DMS114 treated with DMSO at 0.1 percent for 48 hours (cell line): Measurements from ENCODE around the gene SDE2.
"Not testable (repeated sequence)": the region's sequence is repeated elsewhere in the genome, so short reads cannot be mapped to it uniquely, and the experiment has no call there.

Experiments
- DNase-seq: peaks from one replicate; lab custom pipeline; 2025; ENCODE audit not compliant: unreplicated experiment; lab: John Stamatoyannopoulos, UW

Gene SDE2

DNA sequence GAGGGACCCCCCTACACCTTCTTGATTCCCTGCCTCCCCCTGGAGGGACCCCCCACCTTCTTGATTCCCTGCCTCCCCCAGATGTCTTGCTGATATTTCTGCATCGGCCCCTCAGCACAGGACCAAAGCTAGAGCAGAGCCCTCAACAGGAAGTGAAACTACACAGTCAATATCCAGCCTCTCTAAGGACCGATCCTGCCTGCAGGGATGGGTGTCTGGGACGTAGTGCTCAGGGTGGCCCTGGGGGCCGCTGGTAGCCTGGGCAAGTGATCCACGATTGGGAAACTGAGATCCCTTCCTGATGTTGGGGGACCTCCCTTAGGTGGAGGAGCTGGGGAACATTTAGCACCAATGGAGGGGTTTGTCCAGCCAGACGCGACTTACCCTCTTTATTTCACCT is 54.2 kb downstream of the SDE2 start:
- no peak for DNase-seq

DNA sequence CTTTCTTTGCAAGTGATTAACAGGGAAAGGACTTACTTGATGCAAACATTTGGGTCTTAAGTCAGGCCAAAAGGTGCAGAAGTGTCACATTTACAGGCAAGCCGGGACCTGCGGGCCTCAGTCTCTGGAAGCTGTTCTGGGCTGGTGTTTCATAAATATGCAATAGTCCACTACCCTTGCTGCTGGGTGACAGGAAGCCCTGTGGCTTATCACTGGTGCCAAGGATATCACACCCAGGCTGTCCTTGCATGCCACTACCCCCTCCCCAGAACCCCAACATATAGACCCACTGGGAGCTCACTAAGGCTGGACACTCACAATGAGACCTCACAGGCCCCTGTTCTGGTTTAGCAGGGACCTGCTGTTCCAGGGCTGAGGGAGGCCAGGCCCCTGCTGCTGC is 54.8 kb downstream of the SDE2 start:
- no peak for DNase-seq

DNA sequence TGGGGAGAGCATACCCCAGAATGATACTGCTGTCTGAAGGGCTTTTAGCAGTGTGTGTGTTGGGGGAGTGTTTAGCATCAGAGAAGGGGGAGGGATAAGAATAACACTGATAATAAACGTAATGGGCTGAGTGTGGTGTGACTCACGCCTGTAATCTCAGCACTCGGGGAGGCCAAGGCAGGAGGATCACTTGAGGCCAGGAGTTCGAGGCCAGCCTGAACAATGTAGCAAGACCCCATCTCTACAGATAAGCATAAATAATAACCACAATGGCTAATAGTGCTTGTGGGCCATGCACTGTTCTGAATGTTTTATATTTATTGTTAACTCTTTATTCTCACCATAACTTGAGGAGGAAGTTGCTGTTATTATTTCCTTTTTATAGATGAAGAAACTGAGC is 55.6 kb downstream of the SDE2 start:
- no peak for DNase-seq

DNA sequence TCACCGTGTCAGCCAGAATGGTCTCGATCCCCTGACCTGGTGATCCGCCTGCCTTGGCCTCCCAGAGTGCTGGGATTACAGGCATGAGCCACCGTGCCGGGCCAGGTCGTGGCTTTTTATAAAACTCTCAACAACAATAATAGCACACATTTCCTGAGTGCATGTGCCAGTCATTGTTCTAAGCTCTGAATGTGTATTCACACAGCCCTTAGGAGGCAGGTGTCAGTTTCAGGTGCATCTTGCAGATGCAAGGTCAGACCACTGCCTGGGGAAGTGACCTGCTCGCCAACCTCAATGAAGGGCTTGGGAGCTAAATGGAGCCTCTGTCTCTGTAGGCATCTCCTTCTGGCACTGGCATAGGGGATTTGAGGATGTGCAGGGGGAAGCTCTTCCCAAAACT is 56.6 kb downstream of the SDE2 start:
- DNase-seq: no peak

DNA sequence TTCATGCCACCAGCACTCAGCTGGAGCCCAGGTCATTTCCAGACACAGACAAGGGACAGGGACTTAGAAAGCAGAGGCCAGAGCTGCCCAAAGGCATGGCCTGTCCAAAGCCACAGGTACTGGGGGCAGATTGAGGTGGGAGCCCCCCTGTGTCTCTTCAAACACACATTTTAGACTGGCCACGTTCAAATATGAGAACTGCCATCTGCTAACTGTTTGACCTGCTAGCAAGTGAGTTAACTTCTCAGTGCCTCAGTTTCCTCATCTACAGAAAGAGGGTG is 57.3 kb downstream of the SDE2 start:
- no peak for DNase-seq

DNA sequence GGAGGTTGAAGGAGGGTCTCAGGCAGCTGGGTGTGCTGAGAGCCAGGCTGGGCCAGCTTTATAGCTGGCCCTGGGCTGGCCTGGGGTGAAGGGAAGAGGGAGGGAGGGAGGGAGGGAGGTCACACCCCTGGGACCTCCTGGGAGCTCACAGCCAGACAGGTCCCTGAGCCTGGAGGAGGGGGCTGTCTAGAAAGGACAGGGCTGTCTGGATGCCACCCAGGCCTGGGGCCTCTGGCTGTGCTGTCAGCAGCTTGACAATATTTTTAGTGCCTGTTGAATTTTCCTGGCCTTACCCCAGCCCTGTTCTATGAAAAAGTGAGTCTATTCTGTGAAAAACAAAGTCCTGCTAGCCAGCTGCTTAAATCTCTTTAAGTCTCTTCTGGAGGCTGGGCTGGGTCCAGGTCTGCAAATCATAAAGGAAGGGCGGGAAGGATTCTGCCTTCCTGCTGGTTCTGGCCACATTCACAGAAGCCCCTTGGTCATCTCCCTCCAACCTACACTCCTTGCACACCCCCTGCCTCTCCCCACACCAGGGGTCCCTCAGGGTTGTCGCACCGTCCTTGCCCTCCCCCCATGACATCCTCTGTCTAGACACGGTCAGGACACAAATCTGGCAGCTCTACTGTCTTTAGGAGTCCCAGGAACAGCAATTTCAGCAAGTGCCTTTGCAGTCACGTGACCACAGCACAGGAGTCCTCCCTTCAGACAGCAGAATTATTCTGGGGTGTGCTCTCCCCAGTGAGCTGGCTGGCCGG is 57.8 kb downstream of the SDE2 start, which contains the start of gene LEFTY2:
Gene LEFTY2 (minus strand): TSS at position 34 of the 755 bp plus-strand sequence. CDS start 80 bp downstream, outside the sequence.
- no peak for DNase-seq

DNA sequence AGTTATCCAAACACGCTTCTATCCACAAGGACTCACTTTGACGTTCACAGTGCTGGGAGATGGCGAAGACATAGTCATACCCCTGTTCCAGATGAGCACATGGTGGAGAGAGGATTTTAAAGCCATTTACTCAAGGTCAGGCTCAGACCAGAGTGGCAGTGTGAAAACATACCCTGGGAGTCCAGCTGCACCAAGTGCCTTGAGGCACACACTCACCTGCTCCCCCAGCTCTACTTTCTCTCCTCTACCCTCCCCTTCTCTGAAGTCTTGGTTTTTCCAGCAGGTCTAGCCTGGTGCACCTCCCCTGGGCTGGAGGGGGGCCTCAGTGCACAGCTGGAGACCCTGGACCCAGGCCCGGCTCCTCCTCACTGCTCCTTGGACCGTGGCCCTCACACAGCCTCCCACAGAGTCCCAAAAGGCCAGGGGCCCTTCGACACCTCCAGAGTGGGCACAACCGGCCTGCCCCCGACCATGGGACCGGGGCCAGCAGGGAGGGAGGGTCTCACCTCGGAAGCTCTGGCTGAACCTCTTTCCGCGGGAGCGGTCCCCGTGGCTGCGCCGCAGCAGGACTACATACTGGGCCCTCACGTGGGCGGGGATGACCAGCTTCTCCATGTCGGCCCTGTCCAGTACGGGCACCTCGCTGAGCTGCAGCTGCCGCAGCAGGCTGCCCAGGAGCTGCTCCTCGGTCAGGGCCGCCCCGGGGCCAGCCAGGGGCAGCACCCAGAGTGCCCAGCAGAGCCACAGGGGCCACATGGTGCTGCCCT is 58.6 kb downstream of the SDE2 start:
- no peak for DNase-seq

DNA sequence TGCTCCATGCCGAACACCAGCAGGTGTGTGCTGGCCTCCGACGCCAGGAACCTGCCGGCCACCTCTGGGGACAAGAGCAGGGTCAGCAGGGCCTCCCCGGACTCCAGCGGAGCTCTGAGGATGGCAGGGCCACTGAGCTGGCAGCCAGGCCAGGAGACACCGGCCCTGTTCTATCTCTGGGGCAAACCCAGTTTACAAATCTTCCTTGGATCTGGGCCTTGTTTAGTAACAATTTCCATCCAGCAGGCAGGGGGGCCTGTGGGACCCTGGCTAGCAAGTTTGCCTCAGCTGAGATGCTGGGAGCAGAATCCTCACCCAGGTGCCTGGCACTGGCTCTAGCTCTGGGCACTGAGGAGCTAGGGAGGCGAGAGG is 59.2 kb downstream of the SDE2 start:
- not testable (repeated sequence) for DNase-seq

DNA sequence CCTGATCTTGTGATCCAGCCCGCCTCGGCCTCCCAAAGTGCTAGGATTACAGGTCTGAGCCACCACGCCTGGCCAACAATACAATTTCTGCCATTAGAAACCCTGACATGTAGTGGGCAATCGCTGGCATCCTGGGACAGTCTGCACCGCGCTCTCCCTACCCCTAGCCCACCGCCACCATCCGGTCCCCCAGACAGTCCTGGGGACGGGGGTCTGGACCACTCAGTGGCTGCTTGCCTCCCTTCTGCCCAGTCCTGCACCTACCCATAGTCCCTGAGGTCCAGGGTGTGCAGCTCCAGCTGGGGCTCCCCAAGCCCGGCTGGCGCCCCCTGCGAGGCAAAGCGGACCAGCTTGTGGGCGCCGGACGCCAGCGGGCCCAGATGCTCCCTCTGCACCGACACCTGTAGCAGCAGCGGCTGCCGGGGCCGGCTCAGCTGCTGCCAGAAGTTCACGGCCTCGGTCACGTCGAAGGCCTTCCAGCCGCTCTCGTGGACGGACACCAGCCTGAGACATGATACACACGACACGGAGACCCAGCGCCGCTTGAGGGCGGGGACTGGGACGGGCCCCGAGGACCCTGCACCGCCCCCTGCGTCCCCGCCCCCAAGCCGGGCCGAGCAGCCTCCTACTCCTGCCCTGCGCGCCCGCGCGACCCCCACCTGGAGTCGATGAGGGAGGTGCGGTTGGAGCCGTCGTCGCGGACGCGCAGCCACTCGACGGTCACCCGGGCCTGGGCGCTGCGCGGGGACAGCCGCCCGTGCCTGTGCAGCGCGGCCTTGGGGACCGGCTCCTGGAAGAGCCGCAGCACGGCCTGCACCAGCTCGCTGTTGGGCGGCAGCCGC is 59.8 kb downstream of the SDE2 start:
- DNase-seq: not testable (repeated sequence)

DNA sequence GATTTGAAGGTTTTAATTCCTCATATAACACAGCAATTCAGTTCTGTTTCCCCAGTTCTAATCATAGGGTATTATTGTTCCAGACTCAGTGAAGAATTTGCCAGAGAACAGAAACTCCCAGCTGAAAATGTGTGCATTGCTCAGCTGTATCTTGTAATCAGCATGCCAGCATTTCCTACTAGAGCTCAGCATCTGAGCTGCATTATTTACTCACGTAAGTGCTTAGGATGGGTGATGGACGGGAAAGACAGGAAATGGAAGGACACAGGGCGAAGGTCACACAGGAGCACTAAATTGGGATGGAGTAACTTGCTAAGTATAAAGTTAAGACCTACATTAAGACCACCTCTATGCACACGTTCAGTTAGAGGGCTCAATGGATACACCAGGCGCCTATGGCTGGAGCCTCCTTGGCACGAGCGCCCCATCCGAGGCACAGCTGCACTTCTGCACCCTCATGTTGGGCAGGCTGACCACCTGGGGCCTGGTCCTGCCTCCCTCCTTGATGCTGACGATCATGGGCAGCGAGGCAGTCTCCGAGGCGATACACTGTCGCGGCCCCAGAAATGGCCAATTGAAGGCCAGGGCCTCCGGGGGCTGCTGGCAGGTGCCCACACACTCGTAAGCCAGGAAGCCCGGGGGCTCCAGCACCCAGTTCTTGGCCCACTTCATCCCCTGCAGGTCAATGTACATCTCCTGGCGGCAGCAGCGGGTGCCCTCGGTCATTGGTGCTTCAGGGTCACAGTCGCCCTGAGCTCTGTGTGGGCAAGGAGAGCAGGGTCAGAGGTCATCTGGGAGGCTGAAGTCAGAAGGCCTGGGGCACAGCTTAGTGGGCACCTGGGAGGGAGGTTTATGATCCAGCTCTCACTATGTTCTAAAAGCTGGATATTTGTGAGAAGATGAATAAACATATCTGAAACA is 61.8 kb downstream of the SDE2 start:
- DNase-seq: no peak

DNA sequence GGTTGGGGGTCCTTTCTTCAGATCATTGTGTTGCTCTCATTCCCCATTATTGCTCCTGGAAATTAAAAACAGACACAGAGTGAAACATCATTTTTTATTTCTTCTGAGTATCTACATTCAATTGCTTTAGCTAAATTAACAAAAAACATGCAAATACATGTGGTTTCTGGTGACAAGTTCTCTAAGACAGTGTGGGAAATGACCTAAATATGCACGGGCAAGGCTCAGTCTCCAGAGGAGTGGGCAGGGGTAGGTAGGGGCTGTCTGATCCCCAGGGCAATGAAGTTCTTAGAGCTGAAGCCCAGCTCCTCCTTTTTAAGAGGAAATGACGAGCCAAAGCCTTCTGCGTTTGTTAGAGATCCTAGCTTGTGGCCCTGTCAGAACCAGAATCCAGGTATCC is 62.6 kb downstream of the SDE2 start:
- no peak for DNase-seq

DNA sequence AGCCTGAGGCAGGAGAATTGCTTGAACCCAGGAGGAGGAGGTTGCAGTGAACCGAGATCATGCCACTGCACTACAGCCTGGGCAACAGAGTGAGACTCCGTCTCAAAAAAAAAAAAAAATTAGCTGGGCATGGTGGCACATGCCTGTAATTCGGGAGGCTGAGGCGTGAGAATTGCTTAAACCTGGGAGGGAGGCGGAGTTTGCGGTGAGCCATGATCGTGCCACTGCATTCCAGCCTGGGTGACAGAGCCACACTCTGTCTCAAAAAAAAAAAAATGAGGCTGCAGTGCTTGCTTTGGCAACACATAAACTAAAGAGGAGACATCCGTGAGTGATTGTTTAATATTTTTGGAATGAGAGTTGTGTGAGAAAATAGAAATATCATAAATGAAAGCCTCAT is 63.1 kb downstream of the SDE2 start:
- not testable (repeated sequence) for DNase-seq

DNA sequence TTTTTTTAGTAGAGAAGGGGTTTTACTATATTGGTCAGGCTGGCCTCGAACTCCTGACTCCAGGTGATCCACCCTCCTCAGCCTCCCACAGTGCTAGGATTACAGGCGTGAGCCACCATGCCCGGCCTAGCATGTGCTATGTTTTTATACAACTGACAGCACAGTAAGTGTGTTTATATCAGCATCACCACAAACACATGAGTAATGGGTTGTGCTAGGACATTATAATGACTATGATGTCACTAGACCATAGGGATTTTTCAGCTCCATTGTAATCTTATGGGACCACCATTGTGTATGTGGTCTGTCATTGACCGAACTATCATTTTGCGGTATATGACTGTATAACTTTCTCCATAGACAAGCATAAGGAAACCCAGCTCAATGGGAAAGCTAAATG is 64.4 kb downstream of the SDE2 start:
- no peak for DNase-seq

DNA sequence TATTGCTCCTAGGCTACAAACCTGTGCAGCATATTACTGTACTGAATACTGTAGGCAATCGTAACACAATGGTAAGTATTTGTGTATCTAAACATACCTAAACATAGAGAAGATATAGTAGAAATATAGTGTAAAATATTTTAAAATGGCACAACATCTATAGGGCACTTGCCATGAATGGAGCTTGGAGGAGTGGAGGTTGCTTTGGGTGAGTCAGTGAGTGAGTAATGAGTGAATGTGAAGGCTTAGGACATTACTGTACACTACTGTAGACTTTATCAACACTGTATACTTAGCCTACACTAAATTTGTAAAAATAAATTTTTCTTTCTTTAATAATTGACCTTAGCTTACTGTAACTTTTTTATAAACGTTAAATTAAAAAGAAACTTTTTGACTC is 66.1 kb downstream of the SDE2 start:
- no peak for DNase-seq
